Measurements from ENCODE around the gene BABAM2. TPM values are rescaled to one million over a fixed set of nuclear protein-coding genes. Genes with fewer than 3 reads are reported as not detected.

BABAM2 gene
- total and polyA plus RNA-seq, 2 experiments from 2014 or later, result 17.8 to 21.5 TPM

- no peak for TF ChIP-seq REST (IDR thresholded peaks at IDR 0.05; ENCODE audit: unreplicated experiment)
Measured at GRCh38 chr2:28182348-28182747, 291.8 kb downstream of the BABAM2 start (continued).

- TF ChIP-seq EZH2phosphoT487 (IDR thresholded peaks at IDR 0.05; ENCODE audit: unreplicated experiment) (no peak), ETS1 (IDR thresholded peaks at IDR 0.05) (no peak), POLR2AphosphoS5 (IDR thresholded peaks at IDR 0.05; ENCODE audit: low read depth) (no peak), EZH2 (IDR thresholded peaks at IDR 0.05; ENCODE audit: low read depth, unreplicated experiment) (no peak), ZNF331 (CRISPR knock-in tag; IDR thresholded peaks at IDR 0.05; ENCODE audit: low read depth) (no peak), NANOG (IDR thresholded peaks at IDR 0.05; ENCODE audit: borderline replicate concordance) (no peak)
- Histone ChIP-seq H3F3A (replicated peaks; ENCODE audit: low read depth) (no peaks in the 10 kb centered on the region), H3K36me3 (ENCODE audit: insufficient read depth) (no peaks in the 10 kb centered on the region), H3K4me1 (ENCODE audit: insufficient read depth) (no peaks in the 10 kb centered on the region), H3K79me2 (replicated peaks; ENCODE audit: insufficient read depth) (no peaks in the 10 kb centered on the region), H3K4me3 (no peak overlapping the region), H3K4me2 (no peak overlapping the region), H3K9me2 (ENCODE audit: insufficient read depth) (no peaks in the 10 kb centered on the region), H3K27ac (ENCODE audit: low read depth) (no peak overlapping the region), H3K27me3 (ENCODE audit: insufficient read depth) (no peaks in the 10 kb centered on the region), H4K20me1 (replicated peaks; ENCODE audit: insufficient read depth) (no peaks in the 10 kb centered on the region), H2AFZ (no peak overlapping the region)
- no peak overlapping the region for H3K27ac Mint-ChIP-seq
- H3K36me3 Mint-ChIP-seq (ENCODE audit: low read depth), result no peaks in the 10 kb centered on the region
- H3K4me1 Mint-ChIP-seq, result no peaks in the 10 kb centered on the region
- no peaks in the 10 kb centered on the region for H3K9me3 Mint-ChIP-seq
- DNase-seq (ENCODE audit: low spot score), result no peak
- no peak overlapping the region for H3K4me3 Mint-ChIP-seq
- no peak for ATAC-seq
- H3K27me3 Mint-ChIP-seq (ENCODE audit: insufficient read depth, low read depth, poor library complexity), result no peaks in the 10 kb centered on the region
Measured at GRCh38 chr2:28185153-28185552, 294.6 kb downstream of the BABAM2 start.

- no peaks in the 10 kb centered on the region for H3K79me2 ChIP-seq (replicated peaks; ENCODE audit: insufficient read depth)
- no peaks in the 10 kb centered on the region for H3K4me1 Mint-ChIP-seq
- H3K27me3 Mint-ChIP-seq (ENCODE audit: insufficient read depth, low read depth, poor library complexity), result no peaks in the 10 kb centered on the region
- no peak for ATAC-seq
- H3K4me2 ChIP-seq, result no peak overlapping the region
- DNase-seq (ENCODE audit: low spot score), result no peak
- H3K36me3 Mint-ChIP-seq (ENCODE audit: low read depth), result no peaks in the 10 kb centered on the region
- H2AFZ ChIP-seq, result no peak overlapping the region
- H3K4me3 ChIP-seq, result no peak overlapping the region
- H3K27ac ChIP-seq (ENCODE audit: low read depth), result no peak overlapping the region
- H3K27ac Mint-ChIP-seq, result no peak overlapping the region
- no peaks in the 10 kb centered on the region for H3K36me3 ChIP-seq (ENCODE audit: insufficient read depth)
- no peaks in the 10 kb centered on the region for H4K20me1 ChIP-seq (replicated peaks; ENCODE audit: insufficient read depth)
- no peak overlapping the region for H3K4me3 Mint-ChIP-seq
- H3K27me3 ChIP-seq (ENCODE audit: insufficient read depth), result no peaks in the 10 kb centered on the region
- no peaks in the 10 kb centered on the region for H3F3A ChIP-seq (replicated peaks; ENCODE audit: low read depth)
- no peaks in the 10 kb centered on the region for H3K9me2 ChIP-seq (ENCODE audit: insufficient read depth)
- H3K4me1 ChIP-seq (ENCODE audit: insufficient read depth), result no peaks in the 10 kb centered on the region
- no peaks in the 10 kb centered on the region for H3K9me3 Mint-ChIP-seq
- no peak for TF ChIP-seq ZNF331 (CRISPR knock-in tag; IDR thresholded peaks at IDR 0.05; ENCODE audit: low read depth)
- TF ChIP-seq POLR2AphosphoS5 (IDR thresholded peaks at IDR 0.05; ENCODE audit: low read depth), result no peak
- TF ChIP-seq ZNF114 (CRISPR knock-in tag; IDR thresholded peaks at IDR 0.05), result no peak
- TF ChIP-seq CTCF (conservative IDR thresholded peaks at IDR 0.05; ENCODE audit: low read depth in 2 of 2), result no peak
- TF ChIP-seq JUNB (IDR thresholded peaks at IDR 0.05; ENCODE audit: unreplicated experiment), result no peak
- TF ChIP-seq EZH2 (IDR thresholded peaks at IDR 0.05; ENCODE audit: low read depth, unreplicated experiment), result no peak
- TF ChIP-seq CREB1 (CRISPR knock-in tag; IDR thresholded peaks at IDR 0.05; ENCODE audit: low read depth), result no peak
- no peak for TF ChIP-seq ETS1 (IDR thresholded peaks at IDR 0.05)
- TF ChIP-seq EZH2phosphoT487 (IDR thresholded peaks at IDR 0.05; ENCODE audit: unreplicated experiment), result no peak
- TF ChIP-seq STAT1 (IDR thresholded peaks at IDR 0.05; ENCODE audit: unreplicated experiment), result no peak
- TF ChIP-seq NANOG (IDR thresholded peaks at IDR 0.05; ENCODE audit: borderline replicate concordance), result no peak
Measured at GRCh38 chr2:28185891-28186290, 295.4 kb downstream of the BABAM2 start.
